B cell (primary cell): Measurements from ENCODE around the gene NHSL2. TPM values are rescaled to one million over a fixed set of nuclear protein-coding genes. Genes with fewer than 3 reads are reported as not detected.

ENCODE experiments used
- ATAC-seq: fragments of 200-7000 bp; cut with Tn5 transposase; one replicate; pipeline ENCODE4 v1.10.0; 2021; ENCODE audit warnings: low read depth, mild to moderate bottlenecking, moderate number of reproducible peaks, moderate library complexity
- CTCF ChIA-PET: fragments of 350-600 bp; sonication (Branson Sonifier 250); formaldehyde crosslinking; loops from one replicate; lab custom pipeline; 2021; ENCODE audit warnings: antibody characterized with exemption, inconsistent platforms; lab: Charles Lee
- POLR2A ChIA-PET: fragments of 350-600 bp; sonication (Branson Sonifier 250); formaldehyde crosslinking; loops from one replicate; lab custom pipeline; 2021; ENCODE audit warnings: antibody characterized with exemption; lab: Charles Lee
- DNase-seq: peaks from one replicate; pipeline ENCODE4 v3.0.0; 2013
- H2AFZ ChIP-seq: 2 replicates; pipeline ENCODE4 v1.6.1; 2012; ENCODE audit warnings: mild to moderate bottlenecking, low read depth, low read length; ENCODE audit not compliant: insufficient read depth, poor library complexity, severe bottlenecking
- H3K27ac ChIP-seq, 2 donors: 1 replicate in 1 of 2; 2 replicates in 1 of 2; pipeline ENCODE4 v1.5.1; 2012 to 2013; ENCODE audit warnings: low read length in 2 of 2, mild to moderate bottlenecking in 2 of 2, moderate library complexity in 1 of 2
- H3K27me3 ChIP-seq, 4 experiments: fragments of 200-600 bp in 1 of 4; sonication (generic) in 1 of 4; replicated peaks in 1 of 4; 1 replicate in 2 of 4; 2 replicates in 2 of 4; pipeline versions ENCODE4 v1.6.1 to v1.7.0; 2013 to 2016; ENCODE audit warnings: low read length in 3 of 4, mild to moderate bottlenecking in 2 of 4, mixed read lengths in 1 of 4, moderate library complexity in 1 of 4; ENCODE audit not compliant: insufficient read depth in 4 of 4, control insufficient read depth in 3 of 4; ENCODE audit errors: control extremely low read depth in 1 of 4
- H3K36me3 ChIP-seq, 2 experiments: replicated peaks in 1 of 2; 1 replicate in 1 of 2; 2 replicates in 1 of 2; pipeline versions ENCODE4 v1.6.1 to v1.7.1; 2013; ENCODE audit warnings: low read length in 1 of 2; ENCODE audit not compliant: insufficient read depth in 2 of 2, control insufficient read depth in 1 of 2; ENCODE audit errors: control extremely low read depth in 1 of 2, extremely low read depth in 1 of 2
- H3K4me1 ChIP-seq, 2 donors: fragments of 200-600 bp in 1 of 2; sonication (generic) in 1 of 2; 1 replicate in 1 of 2; 2 replicates in 1 of 2; pipeline versions ENCODE4 v1.5.1 to v1.6.1; 2013 to 2017; ENCODE audit warnings: low read length in 2 of 2; ENCODE audit not compliant: control insufficient read depth in 2 of 2, insufficient read depth in 2 of 2
- H3K4me2 ChIP-seq: replicated peaks from 2 replicates; pipeline ENCODE3; 2012; ENCODE audit warnings: mild to moderate bottlenecking, low read depth, low read length; ENCODE audit not compliant: poor library complexity, severe bottlenecking
- H3K4me3 ChIP-seq, 5 experiments: fragments of 200-600 bp in 1 of 5; sonication (generic) in 1 of 5; 1 replicate in 3 of 5; 2 replicates in 2 of 5; pipeline versions ENCODE4 v1.5.1 to v1.7.0; 2011 to 2016; ENCODE audit warnings: low read length in 4 of 5, mild to moderate bottlenecking in 4 of 5, low read depth in 2 of 5, control low read depth in 1 of 5, moderate library complexity in 1 of 5; ENCODE audit not compliant: insufficient read depth in 1 of 5; ENCODE audit errors: control extremely low read depth in 1 of 5, extremely low read depth in 1 of 5
- H3K79me2 ChIP-seq: fragments of 200-600 bp; sonication (generic); one replicate; pipeline ENCODE4 v1.6.0; 2016; ENCODE audit warnings: low read length; ENCODE audit not compliant: control insufficient read depth, insufficient read depth
- H3K9ac ChIP-seq: fragments of 200-600 bp; sonication (generic); 2 replicates; pipeline ENCODE4 v1.6.1; 2017; ENCODE audit warnings: mild to moderate bottlenecking, low read length, moderate library complexity
- H3K9me3 ChIP-seq, 3 donors: one replicate each; pipeline versions ENCODE4 v1.6.1 to v1.7.1; 2013; ENCODE audit warnings: low read length in 2 of 3; ENCODE audit not compliant: control insufficient read depth in 2 of 3, insufficient read depth in 1 of 3; ENCODE audit errors: control extremely low read depth in 1 of 3
- H4K20me1 ChIP-seq: 2 replicates; pipeline ENCODE4 v1.6.0; 2012; ENCODE audit warnings: mild to moderate bottlenecking, low read length; ENCODE audit not compliant: insufficient read depth, control insufficient read depth, poor library complexity, severe bottlenecking
- H3K27ac Mint-ChIP-seq: one replicate; pipeline ENCODE4 v1.8.0; 2021; ENCODE audit warnings: mixed read lengths
- H3K27me3 Mint-ChIP-seq: one replicate; pipeline ENCODE4 v1.8.0; 2021; ENCODE audit warnings: mixed read lengths
- H3K4me1 Mint-ChIP-seq: one replicate; pipeline ENCODE4 v1.8.0; 2021; ENCODE audit warnings: mixed read lengths
- H3K4me3 Mint-ChIP-seq: one replicate; pipeline ENCODE4 v1.8.0; 2021; ENCODE audit warnings: mixed read lengths
- H3K9me3 Mint-ChIP-seq: one replicate; pipeline ENCODE4 v1.8.0; 2022; ENCODE audit warnings: mixed read lengths; ENCODE audit not compliant: insufficient read depth
- CTCF ChIP-seq: fragments of 200-600 bp; IDR thresholded peaks from one replicate; pipeline ENCODE4 v1.8.0; 2022; ENCODE audit warnings: antibody characterized with exemption, mild to moderate bottlenecking
- EZH2 ChIP-seq: IDR thresholded peaks from 2 replicates; pipeline ENCODE4 v1.6.1; 2012; ENCODE audit warnings: borderline replicate concordance, low read depth, mild to moderate bottlenecking, moderate library complexity, low read length; ENCODE audit not compliant: insufficient read depth, poor library complexity, severe bottlenecking
- WGBS: methylation state at CpG from one replicate; pipeline ENCODE4 v1.1.5; 2013; ENCODE audit warnings: missing lambda C conversion rate; ENCODE audit not compliant: insufficient coverage; 5-methylcytosine and 5-hydroxymethylcytosine counted together
- intact Hi-C: fragments of 100-400 bp; cut with micrococcal nuclease; formaldehyde crosslinking; loops from one replicate; pipeline ENCODE4 v1.10.0; 2022
- polyA plus RNA-seq: library from polyadenylated mRNA; depleted of rRNA; stranded (reverse); fragments of >200 nt; gene quantifications from 2 replicates; pipeline ENCODE4 v1.2.3, GENCODE V29; 2012
- total RNA-seq, 2 donors: library from RNA; stranded (reverse); fragments of 120-200 nt in 1 of 2; gene quantifications; 1 replicate in 1 of 2; 2 replicates in 1 of 2; pipeline versions ENCODE4 v1.2.3 to v1.2.4, GENCODE V29; 2013 to 2022

NHSL2 gene
- total and polyA plus RNA-seq, 2 donors (not counting 1 experiment from before 2014, with no cell fraction given), result 0.16 to 1.7 TPM

- H3K27me3 ChIP-seq, result no peaks in the 10 kb centered on the region
- H2AFZ ChIP-seq, result no peak overlapping the region
- DNase-seq, result no peak
- intact Hi-C loops, result no loop called here
- WGBS, result 100% methylated on average over 1 of the region's 5 CpGs
- H3K9ac ChIP-seq, result no peak overlapping the region
- H3K4me3 Mint-ChIP-seq, result no peak overlapping the region
- POLR2A ChIA-PET, result no interaction called here
- H3K27me3 Mint-ChIP-seq, result no peaks in the 10 kb centered on the region
- H3K9me3 Mint-ChIP-seq, result no peaks in the 10 kb centered on the region
- CTCF ChIA-PET, result interaction anchor here (2.0 kb wide), 1 partner anchor 77 kb away, joined by 6 read pairs; no protein-coding TSS in a partner anchor
- H3K9me3 ChIP-seq, result peaks cover 0 to 3% (median 0%) of the 10 kb centered on the region in 3 donors
- H3K4me1 ChIP-seq, result no peaks in the 10 kb centered on the region
- H3K27ac ChIP-seq, result no peak overlapping the region
- H3K79me2 ChIP-seq, result no peaks in the 10 kb centered on the region
- H3K4me2 ChIP-seq, result no peak overlapping the region
- no peaks in the 10 kb centered on the region for H4K20me1 ChIP-seq
- H3K36me3 ChIP-seq, result no peaks in the 10 kb centered on the region
- TF ChIP-seq CTCF, result no peak
- TF ChIP-seq EZH2, result no peak
- no peak for ATAC-seq
- no peak overlapping the region for H3K4me3 ChIP-seq
- H3K4me1 Mint-ChIP-seq, result no peaks in the 10 kb centered on the region
- H3K27ac Mint-ChIP-seq, result no peak overlapping the region
Measured at GRCh38 chrX:72050011-72050410, 139.4 kb downstream of the NHSL2 start.

- WGBS, result 93% methylated on average over 2 of the region's 2 CpGs
- Histone ChIP-seq H3K4me3 (no peak overlapping the region), H3K36me3 (no peaks in the 10 kb centered on the region), H3K4me1 (no peaks in the 10 kb centered on the region), H3K9me3 (peaks cover 0 to 3% (median 0%) of the 10 kb centered on the region in 3 donors), H3K27me3 (peaks cover 0 to 3% (median 0%) of the 10 kb centered on the region in 4 experiments), H4K20me1 (no peaks in the 10 kb centered on the region), H3K79me2 (no peaks in the 10 kb centered on the region), H3K4me2 (no peak overlapping the region), H2AFZ (no peak overlapping the region), H3K9ac (no peak overlapping the region), H3K27ac (no peak overlapping the region)
- ChIA-PET CTCF (interaction anchor here (1.4 kb wide), 1 partner anchor 31 kb away, joined by 3 read pairs; no protein-coding TSS in a partner anchor), POLR2A (no interaction called here)
- H3K9me3 Mint-ChIP-seq, result no peaks in the 10 kb centered on the region
- DNase-seq (no peak), ATAC-seq (no peak)
- intact Hi-C loops, result no loop called here
- TF ChIP-seq EZH2 (no peak), CTCF (no peak)
- H3K27me3 Mint-ChIP-seq, result no peaks in the 10 kb centered on the region
- no peak overlapping the region for H3K27ac Mint-ChIP-seq
- no peak overlapping the region for H3K4me3 Mint-ChIP-seq
- H3K4me1 Mint-ChIP-seq, result no peaks in the 10 kb centered on the region
Measured at GRCh38 chrX:72051589-72051988, 140.9 kb downstream of the NHSL2 start.
